Germinal center (tissue), 1 donor: ENCODE results near the gene PAK6.

Experiments
- DNase-seq: peaks from one replicate; pipeline ENCODE4 v3.0.0; 2012; ENCODE audit warnings: mixed read lengths, low spot score

Gene PAK6

GRCh38 chr15:40293006-40293405, 54.1 kb downstream of the PAK6 start:
- no peak for DNase-seq

DNA sequence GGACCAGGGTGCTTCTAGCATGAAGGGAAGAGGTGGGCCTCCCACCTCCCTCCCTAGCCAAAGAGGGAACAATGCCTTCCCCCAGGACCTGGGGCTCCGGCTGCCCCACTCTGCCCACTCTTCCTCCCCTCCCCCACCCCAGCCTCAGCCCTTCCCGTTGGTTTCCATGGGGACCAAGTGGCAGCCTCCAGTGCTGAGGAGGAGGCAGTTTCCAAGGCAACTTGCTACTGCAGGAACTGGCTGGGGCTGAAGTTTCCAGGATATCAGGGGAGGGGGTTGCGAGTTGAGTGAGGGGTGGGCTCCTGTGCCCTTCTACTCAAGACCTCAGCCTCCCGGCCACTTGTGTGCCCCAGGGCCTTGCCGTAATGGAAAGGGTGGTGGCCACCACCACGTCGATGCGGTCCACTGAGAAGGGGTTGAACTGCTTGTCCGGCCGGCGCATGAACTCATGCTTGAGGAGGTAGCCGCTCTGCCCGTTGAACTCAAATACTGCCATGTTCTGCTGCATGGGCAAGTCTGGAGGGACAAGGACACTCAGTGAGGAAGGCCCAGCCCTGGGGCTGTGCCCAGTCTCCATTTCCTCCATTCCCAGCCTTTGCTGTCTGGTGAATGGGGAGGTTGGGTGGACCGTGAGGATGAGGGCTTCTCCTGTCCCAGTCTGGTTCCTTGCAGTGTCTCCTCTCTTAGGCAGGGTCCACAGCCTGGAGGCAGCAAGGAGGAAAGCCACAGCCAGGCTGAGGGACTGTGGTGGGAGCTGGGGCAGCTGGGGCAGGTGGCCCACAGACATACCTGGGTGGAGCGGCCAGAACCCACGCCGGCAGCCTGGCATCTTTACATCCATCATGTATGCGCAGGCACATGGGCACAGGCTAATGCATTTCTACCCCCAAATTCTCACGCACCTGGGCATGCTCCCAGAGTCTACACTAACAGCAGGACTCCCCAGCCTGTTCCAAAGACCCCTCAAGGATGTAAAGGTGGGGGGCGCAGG, 55.3 kb downstream of the PAK6 start:
- DNase-seq = no peak

GRCh38 chr15:40295297-40295696, 56.4 kb downstream of the PAK6 start:
- no peak for DNase-seq

DNA sequence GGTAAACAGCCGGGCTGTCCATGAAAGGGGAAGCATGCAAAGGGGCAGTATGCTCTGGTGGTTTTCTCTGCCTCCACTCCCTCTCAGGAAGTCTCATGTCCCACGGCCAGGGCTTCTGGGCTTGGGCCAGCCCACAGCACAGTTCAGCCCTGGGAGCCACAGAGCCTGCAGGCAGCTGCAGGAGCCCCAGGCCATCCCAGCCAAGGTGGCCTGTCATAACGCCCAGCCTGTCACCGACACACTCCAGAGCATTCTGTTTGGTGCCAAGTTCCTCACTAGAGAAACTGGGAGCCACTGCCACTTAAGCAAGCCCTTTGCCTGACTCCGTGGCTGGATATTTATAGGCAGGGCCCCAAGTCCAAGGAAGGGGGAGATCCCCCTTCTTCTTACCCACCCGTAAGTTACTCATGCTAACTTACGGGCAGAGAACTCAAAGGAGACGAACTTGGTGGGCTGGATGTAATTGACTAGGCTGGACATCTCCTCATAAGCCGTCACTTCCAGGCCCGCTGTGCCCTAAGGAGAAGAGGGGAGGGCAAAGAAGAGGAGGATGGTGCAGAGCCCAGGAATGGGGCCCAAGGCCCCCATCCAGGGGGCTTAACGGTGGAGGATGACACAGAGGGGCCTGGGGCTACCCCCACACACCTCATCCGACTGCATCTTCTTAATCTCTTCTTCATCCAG, 57.2 kb downstream of the PAK6 start:
- DNase-seq = no peak

DNA sequence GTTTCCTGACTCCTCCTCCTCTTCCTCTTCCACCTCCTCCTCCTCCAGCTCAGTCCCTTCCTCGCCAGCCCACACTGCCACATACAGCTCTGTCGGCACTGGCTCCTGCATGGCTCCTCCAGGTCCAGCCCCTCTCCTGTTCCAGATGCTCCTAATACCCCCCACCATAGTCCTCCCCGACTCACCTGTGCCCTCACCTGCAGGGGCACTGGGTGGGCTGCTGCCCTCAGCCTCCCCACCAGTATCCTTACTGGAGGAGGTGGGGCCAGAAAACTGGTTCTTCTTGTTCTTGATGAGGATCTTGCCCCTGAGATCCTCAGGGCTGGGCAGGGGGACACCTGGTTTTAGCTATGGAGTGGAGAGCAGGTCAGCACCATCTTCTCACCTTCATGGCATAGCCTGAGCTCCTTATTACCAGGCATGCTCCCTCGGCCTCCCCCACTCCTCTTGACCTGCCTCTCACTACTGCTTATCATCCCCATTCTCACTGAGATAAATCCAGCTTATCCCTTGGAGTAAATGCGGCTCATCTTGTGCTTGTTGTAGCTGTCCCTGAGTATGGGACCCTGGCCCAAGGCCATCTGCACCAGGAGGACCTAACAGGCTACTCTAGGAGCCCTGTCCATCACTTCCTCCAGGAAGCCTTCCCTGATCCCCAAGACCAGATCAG, 57.8 kb downstream of the PAK6 start:
- DNase-seq = no peak

GRCh38 chr15:40297356-40297755, 58.5 kb downstream of the PAK6 start:
- no peak for DNase-seq

DNA sequence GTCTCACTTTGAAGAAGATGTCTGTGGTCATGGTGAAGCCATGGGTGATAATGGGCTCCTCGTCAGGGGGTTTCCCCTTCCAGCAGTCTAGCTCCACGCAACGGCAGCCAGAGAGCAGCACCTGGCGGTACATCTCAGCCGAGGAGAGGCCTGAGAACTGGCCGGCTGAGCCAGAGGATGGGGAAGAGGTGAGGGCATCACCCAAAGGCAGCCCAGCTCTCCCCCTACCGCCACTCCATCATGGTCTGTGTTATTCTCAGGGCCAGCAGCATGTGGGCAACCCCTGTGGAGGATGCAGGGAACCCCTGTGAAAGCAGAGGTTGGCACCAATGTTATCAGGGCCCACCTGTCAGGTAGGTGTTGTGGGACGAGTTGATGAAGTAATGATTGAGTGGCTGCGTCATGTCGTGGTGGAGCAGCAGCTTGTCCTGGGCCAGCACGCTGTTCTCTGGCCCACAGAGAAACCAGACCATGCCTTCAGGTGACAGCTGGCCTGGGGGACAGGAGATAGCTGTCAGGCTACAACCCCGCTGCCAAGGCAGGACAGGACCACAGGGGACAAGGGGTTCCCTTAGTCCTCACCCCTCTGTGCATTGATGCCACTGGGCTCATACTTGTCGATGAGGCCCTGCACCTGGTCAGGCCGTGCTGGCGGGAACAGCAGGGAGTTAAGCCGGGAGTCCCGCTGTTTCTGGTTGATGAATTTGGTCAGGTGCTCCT, 59.5 kb downstream of the PAK6 start:
- DNase-seq = no peak

GRCh38 chr15:40300367-40300766, 61.5 kb downstream of the PAK6 start:
- no peak for DNase-seq

DNA sequence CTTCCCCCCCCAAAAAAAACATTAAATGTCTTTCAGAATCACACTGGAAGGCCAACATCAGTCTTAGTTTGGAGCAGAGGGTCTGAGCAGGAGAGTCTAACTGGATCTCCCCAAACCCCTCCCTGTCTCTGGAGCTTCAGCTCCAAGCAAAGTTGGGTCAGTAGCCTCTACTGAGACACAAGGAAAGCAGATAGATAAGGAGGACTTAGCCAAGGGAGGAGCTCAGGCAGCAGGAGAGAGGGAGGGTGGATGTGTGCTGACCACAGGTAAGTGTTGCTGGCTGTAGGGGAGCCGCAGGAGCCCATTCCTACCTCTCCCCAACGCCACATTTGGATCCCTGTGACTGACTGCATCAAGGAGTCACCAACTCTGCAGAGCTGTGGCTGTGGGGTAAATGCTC, 61.9 kb downstream of the PAK6 start:
- DNase-seq = no peak

DNA sequence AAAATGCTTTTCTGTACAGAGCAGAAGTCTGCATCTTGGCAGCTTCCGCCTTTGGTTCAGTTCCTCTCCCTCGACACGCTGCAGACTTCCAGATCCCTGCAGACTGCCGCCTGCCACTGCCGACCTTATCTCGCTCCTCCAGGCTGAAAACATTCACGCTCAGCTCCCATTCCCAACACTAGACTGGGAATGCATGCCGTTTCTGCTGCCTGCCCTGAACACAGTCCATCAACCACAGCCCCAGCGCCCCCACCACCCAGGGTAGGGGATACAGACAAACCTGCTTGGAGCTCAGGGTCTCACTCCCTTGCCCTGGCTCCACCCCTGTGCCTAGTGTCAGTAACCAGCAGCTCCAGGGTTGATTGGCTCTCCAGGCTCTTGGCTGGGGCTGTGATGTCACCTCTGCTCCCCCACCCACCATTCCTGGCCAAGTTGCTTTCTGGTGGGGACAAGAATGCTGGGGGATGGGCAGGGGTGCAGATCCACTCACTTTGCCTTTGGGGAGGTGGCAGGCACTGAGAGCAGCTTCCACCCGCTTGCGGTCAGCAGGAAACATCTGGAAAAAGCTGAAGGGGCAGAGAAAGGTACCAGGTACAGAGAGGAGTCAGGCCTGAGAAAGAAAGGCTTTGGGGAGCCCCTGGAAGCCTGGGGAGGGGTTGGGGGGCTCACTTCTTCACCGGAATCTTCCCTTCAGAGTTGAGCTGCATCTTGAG, 62.8 kb downstream of the PAK6 start:
- DNase-seq = no peak

DNA sequence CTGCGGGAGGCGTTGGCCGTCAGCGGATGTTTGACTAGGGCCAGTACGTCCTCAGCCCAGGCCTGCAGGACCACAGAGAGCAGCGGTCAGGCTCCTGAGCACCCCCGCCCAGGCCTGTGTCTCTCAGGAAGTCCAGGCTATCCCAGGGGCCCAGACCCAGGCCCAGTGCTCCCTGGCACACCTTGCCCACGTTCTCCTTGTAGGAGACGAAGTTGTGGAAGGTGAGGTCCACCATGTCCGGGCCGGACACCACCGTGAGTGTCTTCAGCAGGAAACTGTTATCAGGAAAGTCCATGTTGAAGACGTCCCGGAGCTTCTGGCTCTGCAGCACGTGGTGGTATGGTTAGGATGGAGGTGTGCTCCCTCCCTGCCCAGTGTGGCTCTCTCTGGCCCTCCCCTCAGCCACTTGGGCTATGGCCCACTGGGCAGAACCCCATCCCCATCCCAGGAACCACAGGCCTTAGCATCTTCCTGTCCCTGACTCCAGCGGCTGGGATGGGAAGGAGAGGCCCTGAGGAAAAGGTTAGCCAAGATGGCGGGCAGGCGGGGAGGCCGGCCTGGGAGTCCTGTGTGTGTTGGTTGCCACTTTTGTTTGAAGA, 63.5 kb downstream of the PAK6 start:
- no peak for DNase-seq

- no peak for DNase-seq
Measured at GRCh38 chr15:40302981-40303380, 64.1 kb downstream of the PAK6 start.

DNA sequence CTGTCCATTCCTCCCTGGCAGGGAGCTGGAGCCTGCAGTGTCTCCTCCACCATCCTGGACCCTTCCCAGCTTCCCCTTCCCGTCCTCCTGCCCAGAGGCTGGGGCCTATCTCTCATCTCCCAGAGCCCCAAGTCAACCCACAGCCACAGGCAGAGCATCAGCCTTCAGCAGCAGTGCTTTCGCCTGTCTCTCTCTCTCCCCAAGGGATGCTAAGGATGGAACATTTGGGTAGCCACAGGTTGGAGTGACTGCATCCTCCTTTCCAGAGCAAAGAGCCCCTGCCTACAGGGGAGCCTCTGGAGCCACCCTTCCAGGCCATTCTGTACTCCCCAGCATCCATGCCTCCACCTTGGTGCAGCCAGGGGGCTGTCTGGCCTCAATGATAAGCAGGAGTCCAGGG, 64.7 kb downstream of the PAK6 start:
- DNase-seq = no peak

- no peak for DNase-seq
Measured at GRCh38 chr15:40305281-40305680, 66.4 kb downstream of the PAK6 start.

GRCh38 chr15:40306371-40306770, 67.5 kb downstream of the PAK6 start:
- no peak for DNase-seq

- DNase-seq = no peak
Measured at GRCh38 chr15:40306908-40307307, 68.0 kb downstream of the PAK6 start.

DNA sequence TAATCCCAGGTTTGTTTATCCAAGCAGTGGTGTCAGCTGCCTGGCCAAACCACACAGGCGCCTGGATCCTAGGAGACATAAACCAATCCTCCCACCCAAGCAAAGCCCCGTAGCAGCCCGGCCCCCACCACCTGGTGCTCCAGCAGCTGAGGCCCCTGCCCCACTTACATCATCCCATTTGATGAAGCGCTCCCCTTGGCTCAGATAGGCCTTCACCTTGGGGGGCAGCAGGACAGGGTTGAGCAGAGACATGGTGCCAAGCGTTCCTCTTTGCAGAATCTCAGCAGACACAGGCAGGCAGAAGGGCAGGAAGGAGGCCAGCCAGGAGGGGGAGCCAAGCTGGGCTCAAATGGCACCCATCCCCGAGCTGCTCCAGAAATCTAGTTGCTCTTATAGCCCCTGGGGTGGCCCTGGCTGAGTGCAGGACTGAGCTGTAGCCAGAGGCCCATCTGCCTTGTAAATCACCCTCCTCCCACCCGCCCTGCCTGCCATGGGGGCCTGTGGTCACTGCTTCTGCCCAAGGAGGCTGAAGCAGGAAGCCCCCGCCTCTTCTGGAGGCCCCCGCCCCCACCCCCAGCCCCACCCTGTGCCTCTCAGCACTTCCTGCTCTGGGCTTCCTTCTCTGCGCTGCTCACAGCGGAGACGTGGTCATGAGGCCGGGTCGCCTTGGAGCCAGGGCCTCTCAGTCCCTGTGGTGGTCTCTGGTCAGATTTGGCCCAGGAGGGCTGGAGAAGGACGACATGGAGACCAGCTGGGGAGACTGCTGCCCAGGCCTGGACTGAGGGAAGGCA, 68.8 kb downstream of the PAK6 start, which contains the start of gene PLCB2:
TSS of gene PLCB2 (minus strand) at position 515 of the 791 bp plus-strand sequence. CDS start at position 252, 263 bp downstream.
- DNase-seq = peak; percentile 79

GRCh38 chr15:40309344-40309862, 70.5 kb downstream of the PAK6 start:
- DNase-seq = no peak
